ENCODE measurements around the gene TWF2.

GRCh38 chr3:52228266-52228665 lies 10.7 kb downstream of the TWF2 start:
- TF ChIP-seq CTCF (IDR thresholded peaks at IDR 0.05) (no peak), POLR2A (IDR thresholded peaks at IDR 0.05) (no peak)

Measured in esophagus squamous epithelium (tissue), 4 donors.